ENCODE data around the gene AGMAT. TPM values are rescaled to one million over a fixed set of nuclear protein-coding genes. Genes with fewer than 3 reads are reported as not detected.

The AGMAT gene
- total and polyA plus RNA-seq, 2 of the 8 experiments (the other 6 are each of a cell fraction or from before 2014, with no cell fraction given): 3.7 to 5.8 TPM

DNA sequence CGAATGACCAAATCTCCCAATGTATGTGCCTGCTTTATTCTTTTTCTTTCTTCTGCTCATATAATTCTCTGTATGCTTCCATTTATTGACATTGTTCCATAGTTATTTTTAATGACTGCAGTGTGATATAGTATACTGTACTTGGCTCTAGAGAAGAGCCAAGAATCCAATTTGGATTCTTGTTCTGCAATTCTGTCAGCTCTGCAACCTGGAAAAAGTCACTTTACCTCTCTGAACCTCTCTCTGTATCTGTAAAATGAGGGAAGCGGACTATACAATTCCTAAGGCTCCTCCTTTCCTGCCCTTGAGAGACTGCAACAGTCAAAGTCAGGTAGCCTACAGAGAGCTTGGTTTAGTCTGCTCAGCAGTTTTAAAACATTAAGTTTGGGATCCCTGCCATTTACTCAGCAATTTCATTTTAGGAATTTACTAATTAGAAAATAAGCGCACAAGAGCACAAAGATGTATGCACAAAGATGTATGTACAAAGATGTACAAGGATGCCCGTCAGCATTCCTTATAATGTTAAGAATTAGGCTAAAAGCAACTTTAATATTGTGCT is 43.5 kb downstream of the AGMAT start:
- H3K36me3 ChIP-seq (ENCODE audit: control insufficient read depth in 2 of 4, insufficient read depth in 4 of 4, low read length in 3 of 4): peaks cover 4 to 58% (median 24%) of the 10 kb centered on the region in 4 experiments
- H3K79me1 ChIP-seq (ENCODE audit: low read depth, low read length): no peaks in the 10 kb centered on the region
- no peak for DNase-seq (ENCODE audit: low read depth in 1 of 2, low spot score in 2 of 2)
- no peak overlapping the region for H3K4ac ChIP-seq (replicated peaks; ENCODE audit: insufficient read length, low read depth, low read length)
- H3K79me2 ChIP-seq (ENCODE audit: control insufficient read depth in 1 of 2, insufficient read depth in 2 of 2, low read length in 2 of 2): no peaks in the 10 kb centered on the region
- 83% methylated on average over 4 of the region's 4 CpGs; no CpG with 5 or more reads in 1 of the 2 experiments for WGBS, 2 experiments (ENCODE audit: extremely low coverage in 1 of 2, insufficient coverage in 1 of 2, insufficient read length in 1 of 2, insufficient replicate concordance in 2 of 2, low coverage in 1 of 2, low lambda C conversion rate in 2 of 2, missing lambda C conversion rate in 1 of 2)
- no peak overlapping the region for H3K27ac ChIP-seq (ENCODE audit: low read depth, low read length)
- no peak overlapping the region for H2BK12ac ChIP-seq (ENCODE audit: low read depth, low read length)
- no peak overlapping the region for H3K56ac ChIP-seq (replicated peaks; ENCODE audit: insufficient read length, low read depth, low read length)
- no peaks in the 10 kb centered on the region for H3K27me3 ChIP-seq (replicated peaks in 1 of 4; ENCODE audit: control insufficient read depth in 3 of 4, extremely low read depth in 1 of 4, insufficient read depth in 3 of 4, low read length in 3 of 4)
- H3K9me3 ChIP-seq (ENCODE audit: insufficient read depth in 2 of 2, low read depth in 1 of 2, low read length in 1 of 2): no peaks in the 10 kb centered on the region
- H2AK5ac ChIP-seq (ENCODE audit: low read depth, low read length): no peak overlapping the region
- TF ChIP-seq CTBP2 (IDR thresholded peaks at IDR 0.05; ENCODE audit: borderline replicate concordance, insufficient read depth, insufficient read length, low read length): no peak
- TF ChIP-seq GTF2F1 (IDR thresholded peaks at IDR 0.05; ENCODE audit: borderline replicate concordance, low read depth, low read length): no peak
- no peak for TF ChIP-seq CTCF (IDR thresholded peaks at IDR 0.05; ENCODE audit: control extremely low read depth in 1 of 3, insufficient read depth in 1 of 3, low read depth in 1 of 3, low read length in 3 of 3)
- TF ChIP-seq, protein P1, sequence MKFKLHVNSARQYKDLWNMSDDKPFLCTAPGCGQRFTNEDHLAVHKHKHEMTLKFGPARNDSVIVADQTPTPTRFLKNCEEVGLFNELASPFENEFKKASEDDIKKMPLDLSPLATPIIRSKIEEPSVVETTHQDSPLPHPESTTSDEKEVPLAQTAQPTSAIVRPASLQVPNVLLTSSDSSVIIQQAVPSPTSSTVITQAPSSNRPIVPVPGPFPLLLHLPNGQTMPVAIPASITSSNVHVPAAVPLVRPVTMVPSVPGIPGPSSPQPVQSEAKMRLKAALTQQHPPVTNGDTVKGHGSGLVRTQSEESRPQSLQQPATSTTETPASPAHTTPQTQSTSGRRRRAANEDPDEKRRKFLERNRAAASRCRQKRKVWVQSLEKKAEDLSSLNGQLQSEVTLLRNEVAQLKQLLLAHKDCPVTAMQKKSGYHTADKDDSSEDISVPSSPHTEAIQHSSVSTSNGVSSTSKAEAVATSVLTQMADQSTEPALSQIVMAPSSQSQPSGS (IDR thresholded peaks at IDR 0.05; ENCODE audit: low read length): no peak
- H4K20me1 ChIP-seq (replicated peaks in 1 of 2; ENCODE audit: control insufficient read depth in 1 of 2, insufficient read depth in 2 of 2, low read length in 2 of 2): no peaks in the 10 kb centered on the region
- no peak overlapping the region for H3K14ac ChIP-seq (ENCODE audit: insufficient read length)
- no peak overlapping the region for H4K5ac ChIP-seq (ENCODE audit: insufficient read length, low read depth, low read length)
- CTCF ChIA-PET (ENCODE audit: partially characterized antibody): no interaction called here
- H2AFZ ChIP-seq (ENCODE audit: low read length): no peak overlapping the region
- POLR2A ChIA-PET (ENCODE audit: partially characterized antibody): no interaction called here
- H3K4me2 ChIP-seq (ENCODE audit: insufficient read depth in 1 of 2, low read depth in 2 of 2, low read length in 2 of 2): no peak overlapping the region
- H3K9ac ChIP-seq (replicated peaks in 1 of 4; ENCODE audit: extremely low read depth in 1 of 4, low read depth in 3 of 4, low read length in 3 of 4): no peak overlapping the region
- no peaks in the 10 kb centered on the region for H3K23me2 ChIP-seq (ENCODE audit: low read depth, low read length)
- H3K4me3 ChIP-seq (ENCODE audit: extremely low read depth in 1 of 4, insufficient read depth in 2 of 4, low read depth in 3 of 4, low read length in 4 of 4): no peak overlapping the region
- no peak overlapping the region for H2BK120ac ChIP-seq (replicated peaks; ENCODE audit: low read depth, low read length)
- no peaks in the 10 kb centered on the region for H3K4me1 ChIP-seq (replicated peaks in 1 of 4; ENCODE audit: control insufficient read depth in 3 of 4, insufficient read depth in 4 of 4, low read length in 3 of 4)
- no peak overlapping the region for H2BK20ac ChIP-seq (ENCODE audit: low read length)
- no peak overlapping the region for H2BK15ac ChIP-seq (ENCODE audit: low read length)
- H3K18ac ChIP-seq (ENCODE audit: extremely low read depth, low read length): no peak overlapping the region
- FAIRE-seq: no peak
- H3K23ac ChIP-seq (ENCODE audit: insufficient read length): no peak overlapping the region
- no peak overlapping the region for H4K8ac ChIP-seq (ENCODE audit: extremely low read depth, insufficient read depth, low read length)
- no peak overlapping the region for H2BK5ac ChIP-seq (ENCODE audit: low read depth, low read length)
- H4K91ac ChIP-seq (replicated peaks; ENCODE audit: insufficient read length, low read length): no peak overlapping the region
